GM12875 (cell line): ENCODE data around the gene SERPINA5.

Experiments
- H3K4me3 ChIP-seq: one replicate; pipeline ENCODE4 v1.5.1; 2011; ENCODE audit warnings: low read depth, low read length, control low read depth
- TF ChIP-seq, protein P1 (sequence below): IDR thresholded peaks from 2 replicates; pipeline ENCODE4 v1.5.1; 2011; ENCODE audit warnings: low read depth, mild to moderate bottlenecking, control low read depth, inconsistent platforms, low read length, moderate library complexity, borderline replicate concordance; ENCODE audit not compliant: insufficient read depth

The SERPINA5 gene

DNA sequence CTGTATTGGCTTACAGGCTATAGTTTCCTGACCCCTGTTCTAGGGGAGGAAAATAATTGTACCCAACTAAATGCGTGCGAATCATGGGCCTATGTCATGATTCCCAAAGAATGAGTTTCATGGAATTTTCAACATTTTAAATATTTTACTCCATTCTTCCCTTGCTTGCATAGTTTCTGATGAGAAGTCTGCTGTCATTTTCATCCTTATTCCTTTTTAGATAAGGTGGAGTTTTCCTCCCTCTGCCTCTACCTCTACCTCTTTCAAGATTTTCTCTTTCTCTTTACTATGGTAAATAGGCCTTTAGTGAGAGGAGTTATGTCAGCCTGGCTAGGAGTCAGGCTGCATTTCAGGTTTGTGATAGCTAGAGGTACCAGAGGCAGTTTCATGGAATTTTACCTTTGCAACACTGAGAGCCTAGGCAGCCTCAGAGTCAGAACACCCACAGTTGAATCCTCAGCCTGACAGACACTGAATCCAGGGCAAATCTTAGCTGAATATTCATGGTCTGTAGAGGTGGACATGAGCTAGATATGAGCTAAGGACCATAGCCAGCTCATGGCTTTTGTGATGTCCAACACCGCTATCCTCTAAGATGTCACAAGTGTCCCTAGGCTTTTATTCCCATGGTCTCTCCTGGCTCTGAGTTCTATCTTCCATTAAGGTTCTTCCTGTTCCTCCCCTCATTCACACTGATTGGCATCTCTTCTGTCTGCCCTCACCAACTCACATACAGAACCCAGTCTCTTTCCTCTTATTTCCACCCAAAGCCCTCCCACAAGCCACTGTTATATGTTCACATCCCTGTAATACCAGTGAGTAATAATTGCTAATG, 37.0 kb downstream of the SERPINA5 start:
- H3K4me3 ChIP-seq, result no peak overlapping the region
- TF ChIP-seq, protein P1, sequence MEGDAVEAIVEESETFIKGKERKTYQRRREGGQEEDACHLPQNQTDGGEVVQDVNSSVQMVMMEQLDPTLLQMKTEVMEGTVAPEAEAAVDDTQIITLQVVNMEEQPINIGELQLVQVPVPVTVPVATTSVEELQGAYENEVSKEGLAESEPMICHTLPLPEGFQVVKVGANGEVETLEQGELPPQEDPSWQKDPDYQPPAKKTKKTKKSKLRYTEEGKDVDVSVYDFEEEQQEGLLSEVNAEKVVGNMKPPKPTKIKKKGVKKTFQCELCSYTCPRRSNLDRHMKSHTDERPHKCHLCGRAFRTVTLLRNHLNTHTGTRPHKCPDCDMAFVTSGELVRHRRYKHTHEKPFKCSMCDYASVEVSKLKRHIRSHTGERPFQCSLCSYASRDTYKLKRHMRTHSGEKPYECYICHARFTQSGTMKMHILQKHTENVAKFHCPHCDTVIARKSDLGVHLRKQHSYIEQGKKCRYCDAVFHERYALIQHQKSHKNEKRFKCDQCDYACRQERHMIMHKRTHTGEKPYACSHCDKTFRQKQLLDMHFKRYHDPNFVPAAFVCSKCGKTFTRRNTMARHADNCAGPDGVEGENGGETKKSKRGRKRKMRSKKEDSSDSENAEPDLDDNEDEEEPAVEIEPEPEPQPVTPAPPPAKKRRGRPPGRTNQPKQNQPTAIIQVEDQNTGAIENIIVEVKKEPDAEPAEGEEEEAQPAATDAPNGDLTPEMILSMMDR, result no peak

DNA sequence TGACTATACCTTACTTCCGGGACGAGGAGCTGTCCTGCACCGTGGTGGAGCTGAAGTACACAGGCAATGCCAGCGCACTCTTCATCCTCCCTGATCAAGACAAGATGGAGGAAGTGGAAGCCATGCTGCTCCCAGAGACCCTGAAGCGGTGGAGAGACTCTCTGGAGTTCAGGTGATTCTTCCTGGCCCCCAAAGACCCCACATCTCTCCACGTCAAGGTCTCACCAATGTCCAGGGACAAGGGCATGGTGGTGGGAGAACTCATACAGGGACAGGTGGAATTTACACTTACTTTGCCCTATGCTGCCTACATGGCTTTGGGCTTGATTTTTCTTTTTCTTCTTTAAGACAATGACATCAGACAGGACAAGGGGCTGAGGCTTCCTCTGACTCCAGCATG, 38.1 kb downstream of the SERPINA5 start:
- TF ChIP-seq, protein P1, result no peak
- H3K4me3 ChIP-seq, result no peak overlapping the region

DNA sequence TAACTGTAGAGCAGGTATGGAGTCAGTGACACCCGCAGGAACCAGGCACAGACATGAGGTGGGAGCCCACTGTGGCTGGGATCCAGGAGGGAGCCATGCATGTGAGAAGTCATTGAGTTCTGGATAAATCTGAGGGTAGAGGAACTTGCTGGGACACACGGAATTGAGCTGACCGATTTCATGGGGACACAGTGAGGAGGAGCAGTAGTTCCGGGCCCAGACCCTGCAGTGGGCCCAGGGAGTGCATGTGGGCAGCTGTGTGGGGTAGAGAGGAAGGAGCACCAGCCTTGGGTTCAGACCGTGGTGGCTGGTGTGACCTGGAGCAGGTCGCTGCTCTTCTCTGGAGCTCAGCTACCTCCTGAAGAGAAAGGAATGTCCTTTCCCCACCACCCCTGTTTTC, 39.4 kb downstream of the SERPINA5 start:
- H3K4me3 ChIP-seq, result no peak overlapping the region
- TF ChIP-seq, protein P1, result no peak

DNA sequence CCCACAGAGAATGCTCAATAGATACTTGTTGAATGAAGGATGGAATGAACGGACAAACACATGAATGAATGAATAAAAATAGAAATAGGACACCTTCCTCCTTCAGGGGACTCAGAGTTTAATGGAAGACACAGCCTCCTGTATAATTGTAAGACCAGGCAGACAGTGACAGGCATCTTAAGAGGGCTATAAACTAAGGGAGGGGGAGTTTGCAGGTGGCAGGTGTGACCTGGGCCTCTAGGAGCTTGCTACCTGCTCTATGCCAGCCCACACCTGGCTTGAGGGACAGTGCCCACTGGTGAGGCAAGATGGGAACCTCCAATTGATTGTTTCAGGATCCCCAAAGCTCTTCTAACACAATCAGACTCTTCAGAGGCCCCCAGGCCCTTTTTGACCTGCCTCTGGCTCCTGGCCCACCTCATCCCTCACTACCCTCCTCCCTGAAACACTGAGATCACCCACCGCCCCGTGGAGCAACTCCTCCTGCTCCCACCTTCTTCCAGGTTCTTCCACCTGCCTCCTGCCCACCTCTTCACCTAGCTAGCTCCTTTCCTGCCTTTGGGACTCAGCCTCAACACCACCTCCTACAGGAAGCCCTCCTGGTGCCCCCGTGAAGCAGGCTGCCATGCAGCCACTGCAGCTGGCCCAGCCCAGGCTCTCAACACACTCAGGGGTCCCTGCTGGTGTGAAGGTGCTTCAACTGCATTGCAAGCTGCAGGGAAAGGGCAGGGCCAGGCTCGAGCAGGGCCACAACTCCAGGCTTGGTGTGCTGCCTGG, 40.3 kb downstream of the SERPINA5 start:
- H3K4me3 ChIP-seq, result no peak overlapping the region
- TF ChIP-seq, protein P1, result no peak

DNA sequence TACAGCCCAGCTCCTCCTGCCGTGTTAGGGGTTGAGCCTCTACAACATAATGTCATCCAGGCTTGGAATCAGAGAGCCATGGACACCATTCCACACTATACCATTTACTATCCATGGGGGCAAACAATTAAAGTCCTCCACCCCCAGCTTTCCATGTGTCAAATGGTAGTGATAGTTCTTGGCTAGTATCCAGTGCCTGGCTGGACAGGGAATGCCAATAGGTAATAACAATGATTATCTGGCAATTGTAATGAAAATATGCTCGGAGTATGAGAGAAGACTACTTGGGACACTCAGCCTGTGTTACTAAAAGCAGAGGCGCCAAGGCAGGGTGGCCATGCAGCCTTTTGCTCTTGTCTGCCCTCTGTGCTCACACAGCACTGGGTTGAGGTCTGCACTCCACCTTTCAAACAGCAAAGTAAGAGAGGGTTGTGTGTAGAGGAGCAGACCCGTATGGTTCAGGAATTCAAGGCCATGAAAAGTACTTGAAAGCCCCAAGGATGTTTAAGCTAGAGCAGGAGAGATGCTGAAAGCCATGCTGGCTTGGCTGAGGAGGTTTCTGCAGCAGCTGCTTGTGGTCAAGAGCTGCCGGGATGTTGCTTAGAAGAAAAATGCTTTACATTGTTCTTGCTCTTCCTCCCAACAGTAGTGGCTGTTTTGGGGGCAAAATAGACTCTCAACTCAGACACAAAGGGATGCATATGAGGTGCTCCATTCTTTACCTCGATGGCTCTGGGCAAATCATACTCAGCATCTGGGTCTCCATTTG, 41.6 kb downstream of the SERPINA5 start:
- TF ChIP-seq, protein P1, result no peak
- no peak overlapping the region for H3K4me3 ChIP-seq

DNA sequence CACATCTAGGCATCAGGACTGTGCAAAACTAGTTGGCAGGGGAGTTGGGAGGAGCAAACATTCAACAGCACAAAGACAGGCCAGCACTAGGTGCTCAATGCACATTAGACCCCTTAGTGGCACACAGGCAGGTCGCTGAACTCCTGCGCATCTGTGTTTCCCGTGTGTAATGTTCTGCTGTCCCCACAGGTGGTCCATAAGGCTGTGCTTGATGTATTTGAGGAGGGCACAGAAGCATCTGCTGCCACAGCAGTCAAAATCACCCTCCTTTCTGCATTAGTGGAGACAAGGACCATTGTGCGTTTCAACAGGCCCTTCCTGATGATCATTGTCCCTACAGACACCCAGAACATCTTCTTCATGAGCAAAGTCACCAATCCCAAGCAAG, 42.2 kb downstream of the SERPINA5 start:
- TF ChIP-seq, protein P1, result no peak
- no peak overlapping the region for H3K4me3 ChIP-seq
